HL-60 (cell line): ENCODE results near the gene ADGRE3.

Experiments used
- DNase-seq, 2 experiments: peaks; one replicate each; pipeline ENCODE4 v3.0.0-alpha.2; 2010 to 2020; ENCODE audit warnings: low read depth in 1 of 2, low spot score in 1 of 2
- H3K27ac ChIP-seq: fragments of 250-450 bp; sonication (Bioruptor Pico); replicated peaks from 2 replicates; pipeline ENCODE4 v1.5.1; 2020; ENCODE audit warnings: mild to moderate bottlenecking, moderate library complexity
- H3K27me3 ChIP-seq: fragments of 250-450 bp; sonication (Bioruptor Pico); 2 replicates; pipeline ENCODE4 v1.5.1; 2021; ENCODE audit warnings: mild to moderate bottlenecking, moderate library complexity; ENCODE audit not compliant: insufficient read depth, poor library complexity, severe bottlenecking
- H3K4me3 ChIP-seq: replicated peaks from 2 replicates; pipeline ENCODE4 v1.5.1; 2011; ENCODE audit warnings: mild to moderate bottlenecking, control low read depth, low read length; ENCODE audit not compliant: insufficient read depth
- CTCF ChIP-seq: IDR thresholded peaks from one replicate; pipeline ENCODE4 v1.5.1; 2011; ENCODE audit warnings: low read length, control low read depth, inconsistent platforms; ENCODE audit not compliant: insufficient read depth
- GABPA ChIP-seq: IDR thresholded peaks from 2 replicates; pipeline ENCODE4 v1.6.1; 2012; ENCODE audit warnings: low read depth
- POLR2AphosphoS5 ChIP-seq: IDR thresholded peaks from 2 replicates; pipeline ENCODE4 v1.6.1; 2012; ENCODE audit warnings: low read depth
- SPI1 ChIP-seq: IDR thresholded peaks from 2 replicates; pipeline ENCODE4 v1.6.1; 2012; ENCODE audit warnings: low read depth, mild to moderate bottlenecking, borderline replicate concordance
- TF ChIP-seq, protein P1 (sequence below): IDR thresholded peaks from 2 replicates; pipeline ENCODE4 v1.6.1; 2012; ENCODE audit warnings: low read depth; ENCODE audit not compliant: insufficient replicate concordance

The ADGRE3 gene

GRCh38 chr19:14686411-14686810 lies 11.8 kb upstream of the ADGRE3 start:
- no peak overlapping the region for H3K4me3 ChIP-seq
- TF ChIP-seq CTCF = no peak
- no peak for TF ChIP-seq SPI1
- no peak for TF ChIP-seq GABPA
- no peak for TF ChIP-seq POLR2AphosphoS5
- TF ChIP-seq, protein P1, sequence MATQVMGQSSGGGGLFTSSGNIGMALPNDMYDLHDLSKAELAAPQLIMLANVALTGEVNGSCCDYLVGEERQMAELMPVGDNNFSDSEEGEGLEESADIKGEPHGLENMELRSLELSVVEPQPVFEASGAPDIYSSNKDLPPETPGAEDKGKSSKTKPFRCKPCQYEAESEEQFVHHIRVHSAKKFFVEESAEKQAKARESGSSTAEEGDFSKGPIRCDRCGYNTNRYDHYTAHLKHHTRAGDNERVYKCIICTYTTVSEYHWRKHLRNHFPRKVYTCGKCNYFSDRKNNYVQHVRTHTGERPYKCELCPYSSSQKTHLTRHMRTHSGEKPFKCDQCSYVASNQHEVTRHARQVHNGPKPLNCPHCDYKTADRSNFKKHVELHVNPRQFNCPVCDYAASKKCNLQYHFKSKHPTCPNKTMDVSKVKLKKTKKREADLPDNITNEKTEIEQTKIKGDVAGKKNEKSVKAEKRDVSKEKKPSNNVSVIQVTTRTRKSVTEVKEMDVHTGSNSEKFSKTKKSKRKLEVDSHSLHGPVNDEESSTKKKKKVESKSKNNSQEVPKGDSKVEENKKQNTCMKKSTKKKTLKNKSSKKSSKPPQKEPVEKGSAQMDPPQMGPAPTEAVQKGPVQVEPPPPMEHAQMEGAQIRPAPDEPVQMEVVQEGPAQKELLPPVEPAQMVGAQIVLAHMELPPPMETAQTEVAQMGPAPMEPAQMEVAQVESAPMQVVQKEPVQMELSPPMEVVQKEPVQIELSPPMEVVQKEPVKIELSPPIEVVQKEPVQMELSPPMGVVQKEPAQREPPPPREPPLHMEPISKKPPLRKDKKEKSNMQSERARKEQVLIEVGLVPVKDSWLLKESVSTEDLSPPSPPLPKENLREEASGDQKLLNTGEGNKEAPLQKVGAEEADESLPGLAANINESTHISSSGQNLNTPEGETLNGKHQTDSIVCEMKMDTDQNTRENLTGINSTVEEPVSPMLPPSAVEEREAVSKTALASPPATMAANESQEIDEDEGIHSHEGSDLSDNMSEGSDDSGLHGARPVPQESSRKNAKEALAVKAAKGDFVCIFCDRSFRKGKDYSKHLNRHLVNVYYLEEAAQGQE = no peak
- no peaks in the 10 kb centered on the region for H3K27me3 ChIP-seq
- DNase-seq = peak; percentile 30 to 47
- H3K27ac ChIP-seq = no peak overlapping the region

DNA sequence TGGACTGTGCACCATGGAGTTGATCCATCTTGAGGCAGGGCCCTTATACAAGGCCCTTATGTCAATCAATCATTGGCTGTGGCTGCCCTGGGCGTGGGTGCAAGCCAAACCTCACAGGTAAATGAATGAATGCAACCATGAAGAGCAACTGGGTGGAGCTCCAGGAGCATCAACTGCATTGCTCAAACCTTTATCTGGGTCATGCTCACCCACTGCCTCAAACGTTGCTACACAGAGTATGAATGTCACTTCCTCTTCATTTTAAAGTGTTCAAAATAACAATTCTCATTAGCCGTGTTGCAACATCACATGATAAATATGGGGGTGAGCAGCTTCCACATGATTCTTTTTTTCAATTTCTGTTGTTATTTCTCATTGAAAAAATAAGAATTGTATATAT lies 8.8 kb upstream of the ADGRE3 start:
- H3K4me3 ChIP-seq = no peak overlapping the region
- TF ChIP-seq SPI1 (peak; percentile 83), POLR2AphosphoS5 (no peak)
- peak; percentile 74 to 79 for DNase-seq

DNA sequence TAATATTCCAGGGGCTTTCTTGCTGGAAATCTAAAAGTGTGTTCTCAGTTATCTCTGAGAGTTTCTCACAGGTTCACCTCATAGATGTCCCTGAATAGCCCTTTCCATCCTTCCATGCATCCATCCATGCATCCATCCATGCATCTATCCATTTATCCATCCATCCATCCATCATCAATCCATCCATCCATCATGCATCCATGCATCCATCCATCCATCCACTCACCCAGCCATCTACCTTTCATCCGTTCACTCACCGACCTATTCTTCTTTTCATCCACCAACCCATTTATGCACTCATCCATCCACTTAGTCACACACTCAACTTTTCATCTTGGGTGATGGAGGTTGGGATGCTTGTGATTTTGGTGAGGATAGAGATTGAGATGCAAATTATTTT lies 7.4 kb upstream of the ADGRE3 start:
- DNase-seq = no peak
- TF ChIP-seq CTCF (no peak), POLR2AphosphoS5 (no peak), GABPA (no peak)
- Histone ChIP-seq H3K4me3 (no peak overlapping the region), H3K27ac (no peak overlapping the region), H3K27me3 (no peaks in the 10 kb centered on the region)

More for the DNA sequence above, 8.8 kb upstream of the ADGRE3 start:
- Histone ChIP-seq H3K27ac (no peak overlapping the region), H3K27me3 (no peaks in the 10 kb centered on the region)

DNA sequence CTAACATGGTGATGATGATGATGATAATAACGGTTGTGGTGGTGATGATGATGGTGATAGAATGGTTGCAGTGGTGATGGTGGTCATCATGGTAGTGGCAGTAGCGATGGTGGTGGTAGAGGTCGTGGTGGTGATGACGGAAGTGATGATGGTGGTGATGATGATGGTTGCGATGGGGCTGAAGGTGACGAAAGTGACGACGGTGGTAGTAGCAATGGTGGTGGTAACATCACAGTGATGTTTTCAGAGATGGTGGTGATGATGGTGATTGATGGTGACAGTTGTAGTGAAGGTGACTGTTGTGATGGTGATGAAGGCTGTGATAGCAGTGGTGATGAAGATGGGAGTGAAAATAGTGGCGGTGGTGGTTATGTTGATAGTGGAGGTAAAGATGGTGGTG lies 3.6 kb upstream of the ADGRE3 start:
- DNase-seq = no peak
- TF ChIP-seq POLR2AphosphoS5 (no peak), SPI1 (no peak), GABPA (no peak), CTCF (no peak)
- TF ChIP-seq, protein P1 = no peak
- Histone ChIP-seq H3K27me3 (no peaks in the 10 kb centered on the region), H3K27ac (no peak overlapping the region), H3K4me3 (no peak overlapping the region)
